Activated gamma-delta T cell treated with Interleukin-2 at 50 U/mL for 16 hours (primary cell): Measurements from ENCODE around the gene SNAPC2.

Source experiments
- DNase-seq: peaks from one replicate; pipeline ENCODE4 v3.0.0-alpha.2; 2020

SNAPC2 gene

GRCh38 chr19:7919610-7920518 lies at the start of gene SNAPC2:
TSS of gene SNAPC2 (plus strand) at chr19:7920338. CDS start at chr19:7920367, 29 bp downstream.
- peak; percentile 95 for DNase-seq

- peak; percentile 36 for DNase-seq
Measured at GRCh38 chr19:7870571-7871436, 49.3 kb upstream of the SNAPC2 start.

GRCh38 chr19:7871437-7872305 lies 48.5 kb upstream of the SNAPC2 start:
- DNase-seq: peak; percentile 71

GRCh38 chr19:7872306-7873204 lies 47.6 kb upstream of the SNAPC2 start:
- no peak for DNase-seq

- DNase-seq: no peak
Measured at GRCh38 chr19:7873304-7874075, 46.6 kb upstream of the SNAPC2 start.

- no peak for DNase-seq
Measured at GRCh38 chr19:7874076-7874896, 45.9 kb upstream of the SNAPC2 start, which contains the start of gene PRR36. TSS of gene PRR36 (minus strand) at chr19:7874390. CDS start at chr19:7873689, 701 bp downstream.

GRCh38 chr19:7874897-7875273 lies 45.3 kb upstream of the SNAPC2 start:
- no peak for DNase-seq

- DNase-seq: no peak
Measured at GRCh38 chr19:7877249-7877836, 42.8 kb upstream of the SNAPC2 start.

GRCh38 chr19:7879111-7879807 lies 40.9 kb upstream of the SNAPC2 start:
- no peak for DNase-seq

GRCh38 chr19:7879836-7880235 lies 40.3 kb upstream of the SNAPC2 start:
- DNase-seq: no peak

- no peak for DNase-seq
Measured at GRCh38 chr19:7881910-7882309, 38.2 kb upstream of the SNAPC2 start.

- no peak for DNase-seq
Measured at GRCh38 chr19:7883105-7883504, 37.0 kb upstream of the SNAPC2 start.

GRCh38 chr19:7883796-7884570 lies 36.2 kb upstream of the SNAPC2 start:
- no peak for DNase-seq

- no peak for DNase-seq
Measured at GRCh38 chr19:7885818-7886217, 34.3 kb upstream of the SNAPC2 start.

- no peak for DNase-seq
Measured at GRCh38 chr19:7887408-7888144, 32.6 kb upstream of the SNAPC2 start.

GRCh38 chr19:7888145-7888825 lies 31.9 kb upstream of the SNAPC2 start, which contains the start of gene LRRC8E:
TSS of gene LRRC8E (plus strand) at chr19:7888510. CDS start at chr19:7895604, 7,094 bp downstream.
- DNase-seq: no peak
